Measurements from ENCODE around the gene THEMIS.
"Not testable (repeated sequence)": the region's sequence is repeated elsewhere in the genome, so short reads cannot be mapped to it uniquely, and the experiment has no call there.

THEMIS gene

GRCh38 chr6:127914240-127914639, 13.4 kb upstream of the THEMIS start:
- DNase-seq (ENCODE audit: low spot score), result no peak

GRCh38 chr6:127912914-127913313, 12.1 kb upstream of the THEMIS start:
- no peak for DNase-seq (ENCODE audit: low spot score)

- no peak for DNase-seq (ENCODE audit: low spot score)
Measured at GRCh38 chr6:127907960-127908640, 7.2 kb upstream of the THEMIS start.

- no peak for DNase-seq (ENCODE audit: low spot score)
Measured at GRCh38 chr6:127904160-127904559, 3.3 kb upstream of the THEMIS start.

- DNase-seq (ENCODE audit: low spot score), result no peak
Measured at GRCh38 chr6:127902933-127903332, 2.1 kb upstream of the THEMIS start.

GRCh38 chr6:127897484-127897883, 3.4 kb downstream of the THEMIS start:
- DNase-seq (ENCODE audit: low spot score), result no peak

- DNase-seq (ENCODE audit: low spot score), result no peak
Measured at GRCh38 chr6:127894051-127894450, 6.8 kb downstream of the THEMIS start.

- no peak for DNase-seq (ENCODE audit: low spot score)
Measured at GRCh38 chr6:127893541-127893940, 7.3 kb downstream of the THEMIS start.

GRCh38 chr6:127891731-127892326, 9.0 kb downstream of the THEMIS start:
- DNase-seq (ENCODE audit: low spot score), result no peak

GRCh38 chr6:127886603-127887002, 14.3 kb downstream of the THEMIS start:
- no peak for DNase-seq (ENCODE audit: low spot score)

- DNase-seq (ENCODE audit: low spot score), result no peak
Measured at GRCh38 chr6:127884134-127884533, 16.7 kb downstream of the THEMIS start.

GRCh38 chr6:127881949-127882348, 18.9 kb downstream of the THEMIS start:
- not testable (repeated sequence) for DNase-seq (ENCODE audit: low spot score)

- no peak for DNase-seq (ENCODE audit: low spot score)
Measured at GRCh38 chr6:127880429-127880828, 20.4 kb downstream of the THEMIS start.

GRCh38 chr6:127879685-127880084, 21.2 kb downstream of the THEMIS start:
- no peak for DNase-seq (ENCODE audit: low spot score)

- DNase-seq (ENCODE audit: low spot score), result no peak
Measured at GRCh38 chr6:127878115-127878514, 22.7 kb downstream of the THEMIS start.

GRCh38 chr6:127877231-127877630, 23.6 kb downstream of the THEMIS start:
- DNase-seq (ENCODE audit: low spot score), result no peak

- no peak for DNase-seq (ENCODE audit: low spot score)
Measured at GRCh38 chr6:127869772-127870404, 31.0 kb downstream of the THEMIS start.

GRCh38 chr6:127869183-127869582, 31.7 kb downstream of the THEMIS start:
- DNase-seq (ENCODE audit: low spot score), result no peak

GRCh38 chr6:127868338-127868737, 32.5 kb downstream of the THEMIS start:
- DNase-seq (ENCODE audit: low spot score), result no peak

GRCh38 chr6:127866766-127867165, 34.1 kb downstream of the THEMIS start:
- DNase-seq (ENCODE audit: low spot score), result no peak

- DNase-seq (ENCODE audit: low spot score), result no peak
Measured at GRCh38 chr6:127865108-127865507, 35.8 kb downstream of the THEMIS start.

- DNase-seq (ENCODE audit: low spot score), result no peak
Measured at GRCh38 chr6:127864701-127865100, 36.2 kb downstream of the THEMIS start.

GRCh38 chr6:127860723-127861122, 40.1 kb downstream of the THEMIS start:
- DNase-seq (ENCODE audit: low spot score), result no peak

GRCh38 chr6:127859956-127860355, 40.9 kb downstream of the THEMIS start:
- DNase-seq (ENCODE audit: low spot score), result no peak

Measured in germinal center (tissue), 1 donor.